ENCODE measurements around the gene CLVS2. TPM values are rescaled to one million over a fixed set of nuclear protein-coding genes. Genes with fewer than 3 reads are reported as not detected.

The CLVS2 gene
- total RNA-seq, 1 donor from 2014 or later: 18.6 TPM

DNA sequence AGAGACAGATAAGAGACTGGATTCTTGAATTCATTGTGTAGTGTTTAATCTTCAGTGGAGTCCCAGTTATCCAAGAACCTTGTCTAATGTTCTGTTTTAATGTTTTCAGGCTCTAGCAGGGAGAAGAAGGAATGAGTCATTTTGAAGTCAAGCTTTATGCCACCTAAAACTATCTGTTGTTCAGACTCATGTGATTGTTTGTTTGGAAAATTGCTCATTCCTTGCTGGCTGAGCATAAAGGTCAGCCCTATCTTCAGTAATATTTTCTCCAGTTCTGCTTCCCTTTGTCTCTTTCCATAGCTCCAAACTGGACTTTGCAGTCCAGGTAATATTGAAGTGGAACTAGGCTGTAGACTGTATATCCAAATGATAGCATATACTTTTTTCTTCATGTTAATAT lies 34.2 kb downstream of the CLVS2 start:
- Mint-ChIP-seq H3K27ac (ENCODE audit: unreplicated experiment) (no peak overlapping the region), H3K4me3 (ENCODE audit: unreplicated experiment) (no peak overlapping the region), H3K36me3 (ENCODE audit: unreplicated experiment) (no peaks in the 10 kb centered on the region), H3K4me1 (ENCODE audit: low read depth, unreplicated experiment) (peaks cover 17% of the 10 kb centered on the region), H3K27me3 (ENCODE audit: unreplicated experiment) (no peaks in the 10 kb centered on the region), H3K9me3 (ENCODE audit: unreplicated experiment) (no peaks in the 10 kb centered on the region)
- TF ChIP-seq, protein P1, sequence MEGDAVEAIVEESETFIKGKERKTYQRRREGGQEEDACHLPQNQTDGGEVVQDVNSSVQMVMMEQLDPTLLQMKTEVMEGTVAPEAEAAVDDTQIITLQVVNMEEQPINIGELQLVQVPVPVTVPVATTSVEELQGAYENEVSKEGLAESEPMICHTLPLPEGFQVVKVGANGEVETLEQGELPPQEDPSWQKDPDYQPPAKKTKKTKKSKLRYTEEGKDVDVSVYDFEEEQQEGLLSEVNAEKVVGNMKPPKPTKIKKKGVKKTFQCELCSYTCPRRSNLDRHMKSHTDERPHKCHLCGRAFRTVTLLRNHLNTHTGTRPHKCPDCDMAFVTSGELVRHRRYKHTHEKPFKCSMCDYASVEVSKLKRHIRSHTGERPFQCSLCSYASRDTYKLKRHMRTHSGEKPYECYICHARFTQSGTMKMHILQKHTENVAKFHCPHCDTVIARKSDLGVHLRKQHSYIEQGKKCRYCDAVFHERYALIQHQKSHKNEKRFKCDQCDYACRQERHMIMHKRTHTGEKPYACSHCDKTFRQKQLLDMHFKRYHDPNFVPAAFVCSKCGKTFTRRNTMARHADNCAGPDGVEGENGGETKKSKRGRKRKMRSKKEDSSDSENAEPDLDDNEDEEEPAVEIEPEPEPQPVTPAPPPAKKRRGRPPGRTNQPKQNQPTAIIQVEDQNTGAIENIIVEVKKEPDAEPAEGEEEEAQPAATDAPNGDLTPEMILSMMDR (IDR thresholded peaks at IDR 0.05; ENCODE audit: partially characterized antibody, unreplicated experiment): no peak
- no peak for DNase-seq

DNA sequence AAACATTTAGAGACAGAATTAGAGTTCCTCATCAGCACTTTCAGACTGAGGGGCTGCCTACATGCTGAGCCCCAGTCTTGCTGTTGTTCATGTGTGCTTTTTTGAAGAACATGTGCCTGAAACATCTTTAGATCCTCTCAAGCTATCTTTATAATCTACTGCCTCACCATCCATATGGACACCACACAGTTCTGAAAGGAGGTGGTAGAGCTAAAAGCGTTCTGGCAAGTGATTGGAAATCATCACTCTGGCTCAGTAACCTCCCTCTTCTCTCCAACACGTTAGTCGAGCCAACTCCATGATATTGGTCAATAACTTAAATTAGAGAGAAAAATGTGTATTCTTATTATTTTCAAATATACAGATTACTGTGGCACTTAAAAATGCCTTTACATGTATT lies 40.6 kb downstream of the CLVS2 start:
- Mint-ChIP-seq H3K9me3 (ENCODE audit: unreplicated experiment) (no peaks in the 10 kb centered on the region), H3K4me1 (ENCODE audit: low read depth, unreplicated experiment) (peaks cover 26% of the 10 kb centered on the region), H3K4me3 (ENCODE audit: unreplicated experiment) (no peak overlapping the region), H3K36me3 (ENCODE audit: unreplicated experiment) (peaks cover 4% of the 10 kb centered on the region), H3K27me3 (ENCODE audit: unreplicated experiment) (peaks cover 4% of the 10 kb centered on the region), H3K27ac (ENCODE audit: unreplicated experiment) (no peak overlapping the region)
- TF ChIP-seq, protein P1 (IDR thresholded peaks at IDR 0.05; ENCODE audit: partially characterized antibody, unreplicated experiment): no peak
- DNase-seq: no peak

DNA sequence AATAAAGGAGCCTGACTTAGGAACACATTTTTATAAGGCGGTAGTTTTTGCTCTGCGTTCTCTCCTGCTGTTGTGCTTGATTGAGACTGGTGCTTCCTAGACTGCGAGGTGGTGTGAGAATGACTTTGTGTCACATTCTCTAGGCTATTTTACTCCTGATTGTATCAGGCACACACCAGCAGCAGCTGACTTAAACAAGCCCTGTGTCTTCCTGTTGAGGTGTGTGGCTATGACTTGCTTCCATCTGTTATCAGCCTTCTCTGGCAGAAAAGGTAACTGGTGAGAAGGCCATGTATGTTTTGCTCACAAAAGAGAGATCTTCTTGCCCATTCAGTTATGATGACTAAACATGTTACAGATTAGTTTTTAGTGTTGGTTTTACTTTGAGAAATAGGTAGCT lies 43.4 kb downstream of the CLVS2 start:
- no peak for DNase-seq
- no peak overlapping the region for H3K27ac Mint-ChIP-seq (ENCODE audit: unreplicated experiment)
- peaks cover 15% of the 10 kb centered on the region for H3K4me1 Mint-ChIP-seq (ENCODE audit: low read depth, unreplicated experiment)
- H3K4me3 Mint-ChIP-seq (ENCODE audit: unreplicated experiment): no peak overlapping the region
- H3K9me3 Mint-ChIP-seq (ENCODE audit: unreplicated experiment): no peaks in the 10 kb centered on the region
- H3K27me3 Mint-ChIP-seq (ENCODE audit: unreplicated experiment): peaks cover 4% of the 10 kb centered on the region
- peaks cover 4% of the 10 kb centered on the region for H3K36me3 Mint-ChIP-seq (ENCODE audit: unreplicated experiment)
- TF ChIP-seq, protein P1 (IDR thresholded peaks at IDR 0.05; ENCODE audit: partially characterized antibody, unreplicated experiment): no peak

DNA sequence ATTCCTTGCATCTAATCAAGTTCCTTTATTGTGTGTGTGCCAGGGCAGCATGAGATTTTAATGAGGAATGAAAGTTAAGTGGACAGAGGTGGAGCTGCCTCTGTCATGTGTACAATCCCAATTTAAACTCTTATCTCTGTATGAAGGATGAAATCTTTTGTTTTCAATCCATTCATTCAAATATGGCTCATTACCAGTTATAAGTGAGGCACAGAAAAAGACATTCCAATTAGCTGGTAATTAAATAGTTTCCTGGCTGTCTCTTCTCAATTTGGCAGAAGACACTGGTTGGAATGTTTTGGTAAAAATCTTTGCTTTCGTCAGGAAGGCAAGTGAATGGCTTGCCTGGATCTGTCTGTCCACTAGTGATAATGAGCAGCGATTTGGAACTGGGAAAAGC lies 46.4 kb downstream of the CLVS2 start:
- TF ChIP-seq, protein P1 (IDR thresholded peaks at IDR 0.05; ENCODE audit: partially characterized antibody, unreplicated experiment): no peak
- no peak for DNase-seq

DNA sequence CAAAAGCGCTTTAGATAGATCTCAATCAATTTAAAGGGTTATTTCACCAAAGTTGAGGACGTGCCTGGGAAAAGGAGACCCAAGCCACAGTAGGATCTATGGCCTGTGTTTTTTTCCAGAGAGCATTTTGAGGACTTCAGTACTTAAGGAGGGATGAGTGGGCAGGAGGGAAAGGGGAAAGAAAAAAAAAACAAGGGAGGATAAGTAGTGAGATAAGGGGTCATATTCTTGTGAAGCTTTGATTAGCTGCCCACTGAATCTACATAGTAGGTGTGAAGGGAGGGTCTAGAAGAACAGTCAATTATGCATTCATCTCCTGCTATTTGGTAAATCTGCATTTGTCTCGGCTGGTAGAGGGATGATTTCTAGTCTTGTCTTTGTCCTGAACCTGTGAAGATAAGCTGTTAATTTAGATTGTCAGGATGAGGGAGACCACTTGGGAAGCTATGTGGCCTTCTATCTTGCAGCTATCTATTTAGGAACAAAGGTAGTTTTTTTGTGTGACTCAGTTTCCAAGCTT lies 48.4 kb downstream of the CLVS2 start:
- no peaks in the 10 kb centered on the region for H3K27me3 Mint-ChIP-seq (ENCODE audit: unreplicated experiment)
- H3K9me3 Mint-ChIP-seq (ENCODE audit: unreplicated experiment): no peaks in the 10 kb centered on the region
- no peaks in the 10 kb centered on the region for H3K36me3 Mint-ChIP-seq (ENCODE audit: unreplicated experiment)
- H3K4me3 Mint-ChIP-seq (ENCODE audit: unreplicated experiment): no peak overlapping the region
- TF ChIP-seq, protein P1 (IDR thresholded peaks at IDR 0.05; ENCODE audit: partially characterized antibody, unreplicated experiment): no peak
- H3K27ac Mint-ChIP-seq (ENCODE audit: unreplicated experiment): no peak overlapping the region
- DNase-seq: no peak
- H3K4me1 Mint-ChIP-seq (ENCODE audit: low read depth, unreplicated experiment): peaks cover 12% of the 10 kb centered on the region

More for the DNA sequence above, 46.4 kb downstream of the CLVS2 start:
- H3K4me3 Mint-ChIP-seq (ENCODE audit: unreplicated experiment): no peak overlapping the region
- H3K4me1 Mint-ChIP-seq (ENCODE audit: low read depth, unreplicated experiment): peaks cover 15% of the 10 kb centered on the region
- H3K9me3 Mint-ChIP-seq (ENCODE audit: unreplicated experiment): no peaks in the 10 kb centered on the region
- peaks cover 4% of the 10 kb centered on the region for H3K36me3 Mint-ChIP-seq (ENCODE audit: unreplicated experiment)
- H3K27ac Mint-ChIP-seq (ENCODE audit: unreplicated experiment): no peak overlapping the region
- H3K27me3 Mint-ChIP-seq (ENCODE audit: unreplicated experiment): peaks cover 4% of the 10 kb centered on the region

Data from glutamatergic neuron (in vitro differentiated cells).